Stimulated activated CD4-positive, alpha-beta T cell treated with anti-CD3 and anti-CD28 coated beads, Interleukin-15, amount 100 ng/mL, for 48 hours (primary cell): ENCODE results near the gene SYNE1.
"Not testable (repeated sequence)": the region's sequence is repeated elsewhere in the genome, so short reads cannot be mapped to it uniquely, and the experiment has no call there.

ENCODE experiments used
- DNase-seq, 2 donors: peaks; one replicate each; pipeline ENCODE4 v3.0.0-alpha.2; 2020; ENCODE audit warnings: low read depth in 2 of 2

SYNE1 gene

GRCh38 chr6:152423216-152424103 lies 213.7 kb downstream of the SYNE1 start:
- DNase-seq: no peak

GRCh38 chr6:152421496-152421895 lies 215.7 kb downstream of the SYNE1 start:
- not testable (repeated sequence) for DNase-seq

GRCh38 chr6:152420696-152421095 lies 216.5 kb downstream of the SYNE1 start:
- DNase-seq: no peak

- DNase-seq: no peak
Measured at GRCh38 chr6:152418551-152418950, 218.6 kb downstream of the SYNE1 start.

GRCh38 chr6:152416652-152417051 lies 220.5 kb downstream of the SYNE1 start:
- DNase-seq: no peak

- DNase-seq: no peak
Measured at GRCh38 chr6:152404936-152405595, 232.1 kb downstream of the SYNE1 start.

- DNase-seq: no peak
Measured at GRCh38 chr6:152404086-152404857, 232.9 kb downstream of the SYNE1 start.

- no peak for DNase-seq
Measured at GRCh38 chr6:152402791-152403190, 234.4 kb downstream of the SYNE1 start.

GRCh38 chr6:152401978-152402377 lies 235.2 kb downstream of the SYNE1 start:
- no peak for DNase-seq

GRCh38 chr6:152399399-152399798 lies 237.8 kb downstream of the SYNE1 start:
- DNase-seq: no peak

GRCh38 chr6:152398993-152399392 lies 238.2 kb downstream of the SYNE1 start:
- DNase-seq: no peak

GRCh38 chr6:152398316-152398715 lies 238.8 kb downstream of the SYNE1 start:
- DNase-seq: no peak

- DNase-seq: no peak
Measured at GRCh38 chr6:152394303-152394702, 242.9 kb downstream of the SYNE1 start.

- no peak for DNase-seq
Measured at GRCh38 chr6:152391179-152391880, 245.8 kb downstream of the SYNE1 start.

GRCh38 chr6:152387091-152387490 lies 250.1 kb downstream of the SYNE1 start:
- no peak for DNase-seq

- no peak for DNase-seq
Measured at GRCh38 chr6:152386131-152386530, 251.0 kb downstream of the SYNE1 start.

GRCh38 chr6:152380993-152381898 lies 255.9 kb downstream of the SYNE1 start:
- no peak for DNase-seq

- no peak for DNase-seq
Measured at GRCh38 chr6:152380351-152380767, 256.8 kb downstream of the SYNE1 start.

GRCh38 chr6:152379423-152379822 lies 257.7 kb downstream of the SYNE1 start:
- no peak for DNase-seq

- no peak for DNase-seq
Measured at GRCh38 chr6:152378169-152378568, 259.0 kb downstream of the SYNE1 start.

- no peak for DNase-seq
Measured at GRCh38 chr6:152375197-152375596, 262.0 kb downstream of the SYNE1 start.
